PC-9 (cell line): Measurements from ENCODE around the gene CXCL8. TPM values are rescaled to one million over a fixed set of nuclear protein-coding genes. Genes with fewer than 3 reads are reported as not detected.

ENCODE experiments used
- BruUV-seq: library from RNA; stranded (reverse); fragments of 400-500 nt; replicated peaks from 2 replicates; lab custom pipeline; 2021; lab: Mats Ljungman, UMichigan
- CTCF ChIA-PET: fragments of 300-600 bp; sonication (Branson Sonifier 250); formaldehyde crosslinking; loops from one replicate; lab custom pipeline; 2022; ENCODE audit warnings: antibody characterized with exemption; lab: Charles Lee
- POLR2A ChIA-PET: fragments of 300-600 bp; sonication (Branson Sonifier 250); formaldehyde crosslinking; loops from one replicate; lab custom pipeline; 2022; ENCODE audit warnings: antibody characterized with exemption; ENCODE audit not compliant: unreplicated experiment; lab: Charles Lee
- DNase-seq, 2 experiments: peaks; one replicate each; pipeline versions ENCODE4 v3.0.0 to v3.0.0-alpha.2; 2015 to 2022; ENCODE audit warnings: mixed read lengths in 1 of 2
- H2AFZ ChIP-seq: fragments of 200-600 bp; sonication (generic); 2 replicates; pipeline ENCODE4 v1.8.1; 2017; ENCODE audit warnings: antibody characterized with exemption
- H3F3A ChIP-seq: fragments of 200-600 bp; sonication (generic); 2 replicates; pipeline ENCODE4 v1.8.1; 2017; ENCODE audit warnings: antibody characterized with exemption, mild to moderate bottlenecking, low read depth; ENCODE audit not compliant: insufficient read depth
- H3K27ac ChIP-seq: fragments of 200-600 bp; sonication (generic); 2 replicates; pipeline ENCODE4 v1.6.1; 2016; ENCODE audit warnings: mixed run types
- H3K27me3 ChIP-seq: fragments of 200-600 bp; sonication (generic); 2 replicates; pipeline ENCODE4 v1.6.1; 2016; ENCODE audit warnings: low read depth, mixed run types; ENCODE audit not compliant: insufficient read depth
- H3K36me3 ChIP-seq: fragments of 200-600 bp; sonication (generic); 2 replicates; pipeline ENCODE4 v1.6.1; 2016; ENCODE audit warnings: low read depth, mixed run types
- H3K4me1 ChIP-seq: fragments of 200-600 bp; sonication (generic); replicated peaks from 2 replicates; pipeline ENCODE4 v1.6.1; 2016; ENCODE audit warnings: mixed run types; ENCODE audit not compliant: insufficient read depth
- H3K4me2 ChIP-seq: fragments of 200-600 bp; sonication (generic); 2 replicates; pipeline ENCODE4 v1.6.1; 2017; ENCODE audit warnings: mixed run types
- H3K4me3 ChIP-seq: fragments of 200-600 bp; sonication (generic); 2 replicates; pipeline ENCODE4 v1.6.1; 2016; ENCODE audit warnings: mixed run types
- H3K79me2 ChIP-seq: fragments of 200-600 bp; sonication (generic); 2 replicates; pipeline ENCODE4 v1.6.1; 2017; ENCODE audit warnings: low read depth, mixed run types
- H3K9me2 ChIP-seq: fragments of 200-600 bp; sonication (generic); 2 replicates; pipeline ENCODE4 v1.8.1; 2017; ENCODE audit warnings: mild to moderate bottlenecking; ENCODE audit not compliant: insufficient read depth
- H3K9me3 ChIP-seq: fragments of 200-600 bp; sonication (generic); 2 replicates; pipeline ENCODE4 v1.8.1; 2016; ENCODE audit warnings: low read depth; ENCODE audit not compliant: insufficient read depth
- H4K20me1 ChIP-seq: fragments of 200-600 bp; sonication (generic); 2 replicates; pipeline ENCODE4 v1.8.1; 2017; ENCODE audit not compliant: insufficient read depth
- CTCF ChIP-seq: fragments of 200-600 bp; sonication (generic); conservative IDR thresholded peaks from 2 replicates; pipeline ENCODE4 v1.6.1; 2017; ENCODE audit warnings: mixed run types, antibody characterized with exemption, mild to moderate bottlenecking, moderate library complexity
- EZH2 ChIP-seq: fragments of 200-600 bp; sonication (generic); IDR thresholded peaks from 2 replicates; pipeline ENCODE4 v1.8.0; 2017; ENCODE audit warnings: antibody characterized with exemption, low read depth
- intact Hi-C: fragments of 100-400 bp; cut with micrococcal nuclease; formaldehyde crosslinking; loops from one replicate; pipeline ENCODE4 v1.10.0; 2022; ENCODE audit not compliant: unreplicated experiment
- total RNA-seq: library from RNA; stranded (reverse); gene quantifications from 2 replicates; pipeline ENCODE4 v1.2.3, GENCODE V29; 2021

The CXCL8 gene
- total RNA-seq, 1 experiment from 2014 or later: 0.35 TPM

GRCh38 chr4:73709451-73710033 is 30.8 kb upstream of the CXCL8 start:
- Histone ChIP-seq H3K79me2 (no peaks in the 10 kb centered on the region), H3K9me3 (no peaks in the 10 kb centered on the region; the same call in 1 of the 2 replicates), H3K9me2 (no peaks in the 10 kb centered on the region), H3K27ac (no peak overlapping the region), H3K4me1 (peaks cover 33% of the 10 kb centered on the region), H3F3A (peaks cover 17% of the 10 kb centered on the region; the same call in 1 of the 2 replicates), H2AFZ (no peak overlapping the region), H4K20me1 (no peaks in the 10 kb centered on the region), H3K36me3 (no peaks in the 10 kb centered on the region), H3K4me3 (no peak overlapping the region), H3K27me3 (no peaks in the 10 kb centered on the region), H3K4me2 (no peak overlapping the region)
- ChIA-PET CTCF (no interaction called here), POLR2A (no interaction called here)
- TF ChIP-seq EZH2: no peak
- no peak for TF ChIP-seq CTCF
- BruUV-seq: no TSS peak
- DNase-seq: no peak
- intact Hi-C loops: no loop called here

GRCh38 chr4:73710094-73710493 is 30.3 kb upstream of the CXCL8 start:
- Histone ChIP-seq H3K27me3 (no peaks in the 10 kb centered on the region), H3K4me1 (peaks cover 27% of the 10 kb centered on the region), H3K79me2 (no peaks in the 10 kb centered on the region), H3F3A (peaks cover 12% of the 10 kb centered on the region; the same call in 1 of the 2 replicates), H4K20me1 (no peaks in the 10 kb centered on the region), H3K27ac (no peak overlapping the region), H3K9me3 (no peaks in the 10 kb centered on the region; the same call in 1 of the 2 replicates), H3K4me3 (no peak overlapping the region), H3K4me2 (no peak overlapping the region), H3K9me2 (no peaks in the 10 kb centered on the region), H3K36me3 (no peaks in the 10 kb centered on the region), H2AFZ (no peak overlapping the region)
- DNase-seq: no peak
- intact Hi-C loops: no loop called here
- ChIA-PET CTCF (no interaction called here), POLR2A (no interaction called here)
- BruUV-seq: no TSS peak
- TF ChIP-seq CTCF: no peak

- Histone ChIP-seq H3K9me3 (no peaks in the 10 kb centered on the region; the same call in 1 of the 2 replicates), H3K27me3 (no peaks in the 10 kb centered on the region), H2AFZ (no peak overlapping the region), H3K9me2 (no peaks in the 10 kb centered on the region), H3K4me1 (peaks cover 21% of the 10 kb centered on the region), H3K4me2 (no peak overlapping the region), H3K27ac (no peak overlapping the region), H3K79me2 (no peaks in the 10 kb centered on the region), H3K4me3 (no peak overlapping the region), H3F3A (peaks cover 12% of the 10 kb centered on the region; the same call in 1 of the 2 replicates), H3K36me3 (no peaks in the 10 kb centered on the region), H4K20me1 (no peaks in the 10 kb centered on the region)
- intact Hi-C loops: no loop called here
- ChIA-PET CTCF (interaction anchor here (0.5 to 0.7 kb wide), 2 partner anchors 39 to 156 kb away, joined by 3 to 4 read pairs; no protein-coding TSS in a partner anchor), POLR2A (no interaction called here)
- no peak for TF ChIP-seq CTCF
- no peak for TF ChIP-seq EZH2
- DNase-seq: no peak
- BruUV-seq: no TSS peak
Observed at GRCh38 chr4:73711989-73712388, 28.4 kb upstream of the CXCL8 start.
